Measurements from ENCODE around the gene SLC10A3. TPM values are rescaled to one million over a fixed set of nuclear protein-coding genes. Genes with fewer than 3 reads are reported as not detected.

SLC10A3 gene
- total and polyA plus RNA-seq, 2 of the 8 experiments (the other 6 are each of a cell fraction or from before 2014, with no cell fraction given): 6.8 to 9.5 TPM

GRCh38 chrX:154476821-154477220, 13.6 kb downstream of the SLC10A3 start:
- H3K27me3 ChIP-seq (replicated peaks in 1 of 4; ENCODE audit: control insufficient read depth in 3 of 4, extremely low read depth in 1 of 4, insufficient read depth in 3 of 4, low read length in 3 of 4): no peaks in the 10 kb centered on the region
- no peak overlapping the region for H2BK20ac ChIP-seq (ENCODE audit: low read length)
- no peak overlapping the region; the same call in 1 of the 2 replicates for H4K8ac ChIP-seq (ENCODE audit: extremely low read depth, insufficient read depth, low read length)
- H2AK5ac ChIP-seq (ENCODE audit: low read depth, low read length): no peak overlapping the region
- POLR2A ChIA-PET (ENCODE audit: partially characterized antibody): interaction anchor here (0.7 to 1.9 kb wide), 6 partner anchors 10 to 304 kb away, joined by 3 to 6 read pairs (median 4); partner anchors contain the start of genes FAM50A, PLXNA3 and UBL4A
- TF ChIP-seq TEAD4 (IDR thresholded peaks at IDR 0.05; ENCODE audit: low read depth, low read length) (no peak), JUN (IDR thresholded peaks at IDR 0.05; ENCODE audit: low read depth, low read length) (no peak), CHD1 (IDR thresholded peaks at IDR 0.05; ENCODE audit: low read depth, low read length) (no peak)
- no peaks in the 10 kb centered on the region for H3K79me2 ChIP-seq (ENCODE audit: control insufficient read depth in 1 of 2, insufficient read depth in 2 of 2, low read length in 2 of 2)
- H3K9me3 ChIP-seq (ENCODE audit: insufficient read depth in 2 of 2, low read depth in 1 of 2, low read length in 1 of 2): no peaks in the 10 kb centered on the region
- H3K4me2 ChIP-seq (ENCODE audit: insufficient read depth in 1 of 2, low read depth in 2 of 2, low read length in 2 of 2): no peak overlapping the region
- FAIRE-seq: no peak
- no peaks in the 10 kb centered on the region for H3K79me1 ChIP-seq (ENCODE audit: low read depth, low read length)
- H3K4ac ChIP-seq (replicated peaks; ENCODE audit: insufficient read length, low read depth, low read length): no peak overlapping the region
- no peak overlapping the region for H2BK12ac ChIP-seq (ENCODE audit: low read depth, low read length)
- CTCF ChIA-PET (ENCODE audit: partially characterized antibody): interaction anchor here (0.7 kb wide), 1 partner anchor 34 kb away, joined by 3 read pairs; no protein-coding TSS in a partner anchor
- 0 out of 2 replicates have a peak, but pooled peaks cover 3% of the 10 kb centered on the region for H3K23me2 ChIP-seq (ENCODE audit: low read depth, low read length)
- H3K4me1 ChIP-seq (replicated peaks in 1 of 4; ENCODE audit: control insufficient read depth in 3 of 4, insufficient read depth in 4 of 4, low read length in 3 of 4): peaks cover 0 to 6% (median 0%) of the 10 kb centered on the region in 4 experiments; a peak in 1 of 7 replicates
- H3K27ac ChIP-seq (ENCODE audit: low read depth, low read length): no peak overlapping the region
- no peak overlapping the region for H3K18ac ChIP-seq (ENCODE audit: extremely low read depth, low read length)
- H4K91ac ChIP-seq (replicated peaks; ENCODE audit: insufficient read length, low read length): no peak overlapping the region
- H3K14ac ChIP-seq (ENCODE audit: insufficient read length): no peak overlapping the region
- no peak overlapping the region for H2BK5ac ChIP-seq (ENCODE audit: low read depth, low read length)
- H2BK120ac ChIP-seq (replicated peaks; ENCODE audit: low read depth, low read length): no peak overlapping the region
- H4K5ac ChIP-seq (ENCODE audit: insufficient read length, low read depth, low read length): no peak overlapping the region
- no peak overlapping the region for H3K56ac ChIP-seq (replicated peaks; ENCODE audit: insufficient read length, low read depth, low read length)
- WGBS, 2 experiments (ENCODE audit: extremely low coverage in 1 of 2, insufficient coverage in 1 of 2, insufficient read length in 1 of 2, insufficient replicate concordance in 2 of 2, low coverage in 1 of 2, low lambda C conversion rate in 2 of 2, missing lambda C conversion rate in 1 of 2): 91% methylated on average over 4 of the region's 8 CpGs; no CpG with 5 or more reads in 1 of the 2 experiments
- H3K23ac ChIP-seq (ENCODE audit: insufficient read length): no peak overlapping the region
- H2BK15ac ChIP-seq (ENCODE audit: low read length): no peak overlapping the region
- H3K4me3 ChIP-seq (ENCODE audit: extremely low read depth in 1 of 4, insufficient read depth in 2 of 4, low read depth in 3 of 4, low read length in 4 of 4): no peak overlapping the region
- no peaks in the 10 kb centered on the region; a peak in 1 of 8 replicates for H3K36me3 ChIP-seq (ENCODE audit: control insufficient read depth in 2 of 4, insufficient read depth in 4 of 4, low read length in 3 of 4)
- no peaks in the 10 kb centered on the region for H4K20me1 ChIP-seq (replicated peaks in 1 of 2; ENCODE audit: control insufficient read depth in 1 of 2, insufficient read depth in 2 of 2, low read length in 2 of 2)
- no peak overlapping the region for H2AFZ ChIP-seq (ENCODE audit: low read length)
- DNase-seq (ENCODE audit: low read depth in 1 of 2, low spot score in 2 of 2): no peak
- H3K9ac ChIP-seq (replicated peaks in 1 of 4; ENCODE audit: extremely low read depth in 1 of 4, low read depth in 3 of 4, low read length in 3 of 4): no peak overlapping the region

Measured in H1 (cell line).